ENCODE measurements around the gene ZFP69.
A peak's percentile ranks its signal among the peaks of the same experiment; 100 is the strongest.

Gene ZFP69

DNA sequence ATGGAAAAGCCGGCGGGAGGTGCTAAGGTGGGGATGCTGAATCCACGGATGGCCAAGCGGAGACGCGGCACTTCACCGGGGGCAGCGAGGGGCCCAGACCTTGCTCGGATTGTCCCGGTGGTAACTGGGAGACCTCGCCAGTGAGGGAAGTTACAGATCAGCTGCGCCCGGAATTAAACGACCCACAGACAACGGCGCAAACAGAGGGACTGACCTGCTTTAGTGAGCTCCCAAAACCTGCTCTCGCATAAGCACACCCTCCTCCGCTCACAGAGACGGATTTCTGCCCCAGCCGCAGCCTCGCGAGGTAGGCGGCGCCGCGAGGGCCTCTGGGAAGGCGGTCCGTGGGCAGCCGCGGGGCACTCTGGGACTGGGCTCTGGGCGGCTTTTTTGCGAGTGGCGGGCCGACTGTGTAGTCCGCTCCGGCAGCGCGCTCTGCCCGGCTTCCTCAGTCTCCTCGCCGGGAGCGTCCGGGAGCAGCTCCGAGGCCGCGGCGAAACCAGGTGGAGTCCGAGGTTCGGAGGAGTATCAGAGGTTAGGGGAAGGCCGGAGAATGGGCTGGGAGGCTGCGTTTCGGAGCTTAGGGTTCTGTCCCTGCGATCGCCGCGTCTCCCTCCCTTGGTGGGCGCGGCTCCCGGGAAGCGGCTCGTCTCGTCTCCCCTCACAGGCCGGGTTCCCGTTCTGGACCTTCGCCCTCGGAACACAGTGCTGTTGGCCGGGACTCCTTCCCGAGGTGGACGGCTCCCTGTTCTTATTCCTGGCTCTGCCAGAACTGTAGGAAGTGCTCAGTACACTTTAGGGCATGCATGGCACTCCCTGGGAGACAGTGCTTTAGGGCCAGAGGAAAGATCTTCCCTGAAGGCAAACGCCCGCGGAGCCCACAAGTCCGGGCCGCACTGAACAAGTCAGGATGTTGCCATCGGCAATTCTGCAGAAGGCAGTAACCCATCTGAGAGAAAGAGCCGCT, 31.6 kb downstream of the ZFP69 start, which contains the start of gene EXO5:
TSS of gene EXO5 (plus strand) at position 393 of the 967 bp plus-strand sequence. CDS start 5,778 bp downstream, outside the sequence.
- peak within 1 kb of the TSS; percentile 69 for H3K4me3 ChIP-seq (ENCODE audit: low read depth, low read length)
- POLR2A ChIA-PET = interaction anchor here (0.6 to 2.2 kb wide), 10 partner anchors 8 to 471 kb away, joined by 3 to 17 read pairs (median 3); partner anchors contain the start of genes ZFP69, ZFP69B and ZNF684
- peaks cover 0 to 37% of the 10 kb centered on the region in 2 experiments; a peak in 2 of 3 replicates for H3K36me3 ChIP-seq (ENCODE audit: control insufficient read depth in 2 of 2, insufficient read depth in 1 of 2, low read length in 2 of 2)
- no peaks in the 10 kb centered on the region; the same call in 1 of the 2 replicates for H3K9me3 ChIP-seq (ENCODE audit: control insufficient read depth, insufficient read depth, low read depth, low read length)
- no peaks in the 10 kb centered on the region for H3K4me1 ChIP-seq (ENCODE audit: control insufficient read depth, insufficient read depth, low read length)
- CTCF ChIA-PET = interaction anchor here (0.5 to 1.6 kb wide), 4 partner anchors 24 to 1706 kb away, joined by 3 to 4 read pairs (median 4); no protein-coding TSS in a partner anchor
- H3K27ac ChIP-seq (ENCODE audit: extremely low read depth, low read depth, low read length) = peak within 1 kb of the TSS; percentile 26; the same call in 1 of the 2 replicates
- TF ChIP-seq OVOL3 (tag by site-specific recombination; IDR thresholded peaks at IDR 0.05) (0 out of 2 replicates have a peak, but pooled peaks have one; percentile 21), ZBTB20 (tag by site-specific recombination; IDR thresholded peaks at IDR 0.05) (peak; percentile 63; the same call in 1 of the 2 replicates), ZNF660 (tag by site-specific recombination; IDR thresholded peaks at IDR 0.05) (0 out of 2 replicates have a peak, but pooled peaks have one; percentile 54), GLIS1 (tag by site-specific recombination; IDR thresholded peaks at IDR 0.05) (no peak; the same call in none of the 2 replicates), ZSCAN23 (tag by site-specific recombination; IDR thresholded peaks at IDR 0.05) (no peak), ZNF114 (tag by site-specific recombination; IDR thresholded peaks at IDR 0.05) (no peak), ZNF324 (tag by site-specific recombination; IDR thresholded peaks at IDR 0.05) (peak; percentile 80), ZXDB (tag by site-specific recombination; IDR thresholded peaks at IDR 0.05) (peak; percentile 81), ZNF529 (tag by site-specific recombination; IDR thresholded peaks at IDR 0.05; ENCODE audit: insufficient replicate concordance) (no peak), ZNF629 (tag by site-specific recombination; IDR thresholded peaks at IDR 0.05) (peak; percentile 46), SCRT2 (tag by site-specific recombination; IDR thresholded peaks at IDR 0.05) (no peak), KLF1 (tag by site-specific recombination; IDR thresholded peaks at IDR 0.05) (peak; percentile 68), BCL11A (tag by site-specific recombination; IDR thresholded peaks at IDR 0.05; ENCODE audit: low read depth) (no peak), ZFP69B (tag by site-specific recombination; IDR thresholded peaks at IDR 0.05) (peak; percentile 59), KLF9 (tag by site-specific recombination; IDR thresholded peaks at IDR 0.05; ENCODE audit: low read depth) (peak; percentile 85), ZNF280D (tag by site-specific recombination; IDR thresholded peaks at IDR 0.05) (peak; percentile 78; the same call in 1 of the 2 replicates), EGR2 (tag by site-specific recombination; IDR thresholded peaks at IDR 0.05; ENCODE audit: low read depth) (peak; percentile 91), TRIM28 (IDR thresholded peaks at IDR 0.05; ENCODE audit: borderline replicate concordance, low read length) (0 out of 2 replicates have a peak, but pooled peaks have one; percentile 27), ZNF639 (tag by site-specific recombination; IDR thresholded peaks at IDR 0.05) (peak; percentile 72)
- TF ChIP-seq, protein P1, sequence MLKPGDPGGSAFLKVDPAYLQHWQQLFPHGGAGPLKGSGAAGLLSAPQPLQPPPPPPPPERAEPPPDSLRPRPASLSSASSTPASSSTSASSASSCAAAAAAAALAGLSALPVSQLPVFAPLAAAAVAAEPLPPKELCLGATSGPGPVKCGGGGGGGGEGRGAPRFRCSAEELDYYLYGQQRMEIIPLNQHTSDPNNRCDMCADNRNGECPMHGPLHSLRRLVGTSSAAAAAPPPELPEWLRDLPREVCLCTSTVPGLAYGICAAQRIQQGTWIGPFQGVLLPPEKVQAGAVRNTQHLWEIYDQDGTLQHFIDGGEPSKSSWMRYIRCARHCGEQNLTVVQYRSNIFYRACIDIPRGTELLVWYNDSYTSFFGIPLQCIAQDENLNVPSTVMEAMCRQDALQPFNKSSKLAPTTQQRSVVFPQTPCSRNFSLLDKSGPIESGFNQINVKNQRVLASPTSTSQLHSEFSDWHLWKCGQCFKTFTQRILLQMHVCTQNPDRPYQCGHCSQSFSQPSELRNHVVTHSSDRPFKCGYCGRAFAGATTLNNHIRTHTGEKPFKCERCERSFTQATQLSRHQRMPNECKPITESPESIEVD (tag by site-specific recombination; IDR thresholded peaks at IDR 0.05) = no peak
- TF ChIP-seq, protein P2, sequence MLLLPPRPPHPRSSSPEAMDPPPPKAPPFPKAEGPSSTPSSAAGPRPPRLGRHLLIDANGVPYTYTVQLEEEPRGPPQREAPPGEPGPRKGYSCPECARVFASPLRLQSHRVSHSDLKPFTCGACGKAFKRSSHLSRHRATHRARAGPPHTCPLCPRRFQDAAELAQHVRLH (tag by site-specific recombination; IDR thresholded peaks at IDR 0.05) = peak; percentile 56
- TF ChIP-seq, protein P3, sequence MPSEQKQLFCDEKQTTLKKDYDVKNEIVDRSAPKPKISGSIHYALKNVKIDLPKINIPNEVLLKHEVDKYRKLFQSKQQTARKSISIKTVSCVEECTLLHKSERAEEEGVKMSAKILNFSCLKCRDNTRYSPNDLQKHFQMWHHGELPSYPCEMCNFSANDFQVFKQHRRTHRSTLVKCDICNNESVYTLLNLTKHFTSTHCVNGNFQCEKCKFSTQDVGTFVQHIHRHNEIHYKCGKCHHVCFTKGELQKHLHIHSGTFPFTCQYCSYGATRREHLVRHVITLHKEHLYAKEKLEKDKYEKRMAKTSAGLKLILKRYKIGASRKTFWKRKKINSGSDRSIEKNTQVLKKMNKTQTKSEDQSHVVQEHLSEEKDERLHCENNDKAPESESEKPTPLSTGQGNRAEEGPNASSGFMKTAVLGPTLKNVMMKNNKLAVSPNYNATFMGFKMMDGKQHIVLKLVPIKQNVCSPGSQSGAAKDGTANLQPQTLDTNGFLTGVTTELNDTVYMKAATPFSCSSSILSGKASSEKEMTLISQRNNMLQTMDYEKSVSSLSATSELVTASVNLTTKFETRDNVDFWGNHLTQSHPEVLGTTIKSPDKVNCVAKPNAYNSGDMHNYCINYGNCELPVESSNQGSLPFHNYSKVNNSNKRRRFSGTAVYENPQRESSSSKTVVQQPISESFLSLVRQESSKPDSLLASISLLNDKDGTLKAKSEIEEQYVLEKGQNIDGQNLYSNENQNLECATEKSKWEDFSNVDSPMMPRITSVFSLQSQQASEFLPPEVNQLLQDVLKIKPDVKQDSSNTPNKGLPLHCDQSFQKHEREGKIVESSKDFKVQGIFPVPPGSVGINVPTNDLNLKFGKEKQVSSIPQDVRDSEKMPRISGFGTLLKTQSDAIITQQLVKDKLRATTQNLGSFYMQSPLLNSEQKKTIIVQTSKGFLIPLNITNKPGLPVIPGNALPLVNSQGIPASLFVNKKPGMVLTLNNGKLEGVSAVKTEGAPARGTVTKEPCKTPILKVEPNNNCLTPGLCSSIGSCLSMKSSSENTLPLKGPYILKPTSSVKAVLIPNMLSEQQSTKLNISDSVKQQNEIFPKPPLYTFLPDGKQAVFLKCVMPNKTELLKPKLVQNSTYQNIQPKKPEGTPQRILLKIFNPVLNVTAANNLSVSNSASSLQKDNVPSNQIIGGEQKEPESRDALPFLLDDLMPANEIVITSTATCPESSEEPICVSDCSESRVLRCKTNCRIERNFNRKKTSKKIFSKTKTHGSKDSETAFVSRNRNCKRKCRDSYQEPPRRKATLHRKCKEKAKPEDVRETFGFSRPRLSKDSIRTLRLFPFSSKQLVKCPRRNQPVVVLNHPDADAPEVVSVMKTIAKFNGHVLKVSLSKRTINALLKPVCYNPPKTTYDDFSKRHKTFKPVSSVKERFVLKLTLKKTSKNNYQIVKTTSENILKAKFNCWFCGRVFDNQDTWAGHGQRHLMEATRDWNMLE (tag by site-specific recombination; conservative IDR thresholded peaks at IDR 0.05; ENCODE audit: low read depth) = peak; percentile 68; the same call in 1 of the 2 replicates
- TF ChIP-seq, protein P4, sequence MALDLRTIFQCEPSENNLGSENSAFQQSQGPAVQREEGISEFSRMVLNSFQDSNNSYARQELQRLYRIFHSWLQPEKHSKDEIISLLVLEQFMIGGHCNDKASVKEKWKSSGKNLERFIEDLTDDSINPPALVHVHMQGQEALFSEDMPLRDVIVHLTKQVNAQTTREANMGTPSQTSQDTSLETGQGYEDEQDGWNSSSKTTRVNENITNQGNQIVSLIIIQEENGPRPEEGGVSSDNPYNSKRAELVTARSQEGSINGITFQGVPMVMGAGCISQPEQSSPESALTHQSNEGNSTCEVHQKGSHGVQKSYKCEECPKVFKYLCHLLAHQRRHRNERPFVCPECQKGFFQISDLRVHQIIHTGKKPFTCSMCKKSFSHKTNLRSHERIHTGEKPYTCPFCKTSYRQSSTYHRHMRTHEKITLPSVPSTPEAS (tag by site-specific recombination; IDR thresholded peaks at IDR 0.05) = no peak
